IMR-90 (cell line): ENCODE results near the gene TTC27. TPM values are rescaled to one million over a fixed set of nuclear protein-coding genes. Genes with fewer than 3 reads are reported as not detected.

ENCODE experiments used
- ATAC-seq: fragments of 200-7000 bp; cut with Tn5 transposase; 2 replicates; pipeline ENCODE4 v1.9.1; 2020; ENCODE audit warnings: low read depth, mild to moderate bottlenecking, moderate library complexity
- BruUV-seq: library from RNA; stranded (reverse); fragments of 400-500 nt; replicated peaks from 2 replicates; lab custom pipeline; 2021; lab: Mats Ljungman, UMichigan
- CTCF ChIA-PET: fragments of 300-600 bp; formaldehyde crosslinking; extraction: SDS; loops from one replicate; lab custom pipeline; 2021; ENCODE audit warnings: antibody characterized with exemption; lab: Yijun Ruan, JAX
- POLR2A ChIA-PET: fragments of 300-600 bp; sonication (Branson Sonifier 250); formaldehyde crosslinking; loops from one replicate; lab custom pipeline; 2022; ENCODE audit warnings: antibody characterized with exemption; ENCODE audit not compliant: unreplicated experiment; lab: Charles Lee
- DNase-seq: peaks from one replicate; pipeline ENCODE4 v3.0.0; 2013
- H2AFZ ChIP-seq: replicated peaks from 2 replicates; pipeline ENCODE3; 2013; ENCODE audit warnings: low read length, mild to moderate bottlenecking; ENCODE audit not compliant: poor library complexity
- H2AK5ac ChIP-seq: 2 replicates; pipeline ENCODE4 v1.6.1; 2013; ENCODE audit warnings: low read depth, low read length, inconsistent platforms
- H2AK9ac ChIP-seq: replicated peaks from 2 replicates; pipeline ENCODE3; 2013; ENCODE audit warnings: mild to moderate bottlenecking, low read depth, low read length, moderate library complexity; ENCODE audit not compliant: poor library complexity
- H2BK120ac ChIP-seq: 2 replicates; pipeline ENCODE4 v1.6.1; 2013; ENCODE audit warnings: low read depth, low read length, inconsistent platforms
- H2BK15ac ChIP-seq: 3 replicates; pipeline ENCODE4 v1.6.1; 2013; ENCODE audit warnings: low read depth, low read length, inconsistent platforms
- H2BK20ac ChIP-seq: 2 replicates; pipeline ENCODE4 v1.6.1; 2013; ENCODE audit warnings: low read depth, mild to moderate bottlenecking, inconsistent platforms, low read length, moderate library complexity
- H2BK5ac ChIP-seq: 2 replicates; pipeline ENCODE4 v1.6.1; 2013; ENCODE audit warnings: mild to moderate bottlenecking, low read depth, low read length, inconsistent platforms; ENCODE audit not compliant: poor library complexity, severe bottlenecking
- H3K14ac ChIP-seq: replicated peaks from 2 replicates; pipeline ENCODE4 v1.6.1; 2013; ENCODE audit warnings: low read depth, low read length, inconsistent platforms
- H3K18ac ChIP-seq: 2 replicates; pipeline ENCODE4 v1.6.1; 2013; ENCODE audit warnings: low read depth, low read length, control low read depth
- H3K23ac ChIP-seq: 2 replicates; pipeline ENCODE4 v1.6.1; 2013; ENCODE audit warnings: low read depth, low read length, inconsistent platforms
- H3K27ac ChIP-seq: 2 replicates; pipeline ENCODE4 v1.5.1; 2013; ENCODE audit warnings: mild to moderate bottlenecking, control low read depth, low read length; ENCODE audit not compliant: insufficient read depth
- H3K27me3 ChIP-seq: 2 replicates; pipeline ENCODE4 v1.6.1; 2013; ENCODE audit warnings: low read length; ENCODE audit not compliant: control insufficient read depth, insufficient read depth
- H3K36me3 ChIP-seq: 2 replicates; pipeline ENCODE4 v1.6.1; 2013; ENCODE audit warnings: low read length, mixed read lengths; ENCODE audit not compliant: control insufficient read depth, insufficient read depth
- H3K4ac ChIP-seq: 2 replicates; pipeline ENCODE4 v1.6.1; 2013; ENCODE audit warnings: low read depth, low read length, inconsistent platforms
- H3K4me1 ChIP-seq: 2 replicates; pipeline ENCODE4 v1.6.1; 2013; ENCODE audit warnings: low read length, mixed read lengths; ENCODE audit not compliant: control insufficient read depth, insufficient read depth
- H3K4me2 ChIP-seq: 2 replicates; pipeline ENCODE4 v1.6.1; 2013; ENCODE audit warnings: low read depth, mild to moderate bottlenecking, control low read depth, low read length, moderate library complexity
- H3K4me3 ChIP-seq: 2 replicates; pipeline ENCODE4 v1.5.1; 2013; ENCODE audit warnings: low read depth, mild to moderate bottlenecking, control low read depth, low read length, moderate library complexity; ENCODE audit not compliant: insufficient read depth
- H3K56ac ChIP-seq: 2 replicates; pipeline ENCODE4 v1.6.1; 2013; ENCODE audit warnings: low read length, inconsistent platforms; ENCODE audit not compliant: insufficient read depth; ENCODE audit errors: extremely low read depth
- H3K79me1 ChIP-seq, 2 experiments: 2 replicates each; pipeline ENCODE4 v1.6.1; 2013; ENCODE audit warnings: low read length in 2 of 2, inconsistent platforms in 1 of 2, low read depth in 1 of 2
- H3K9ac ChIP-seq: 2 replicates; pipeline ENCODE4 v1.6.1; 2013; ENCODE audit warnings: low read depth, low read length, control low read depth
- H3K9me1 ChIP-seq: 2 replicates; pipeline ENCODE4 v1.6.1; 2013; ENCODE audit warnings: low read length, inconsistent platforms; ENCODE audit not compliant: insufficient read depth
- H3K9me3 ChIP-seq: 2 replicates; pipeline ENCODE4 v1.6.1; 2013; ENCODE audit warnings: low read length; ENCODE audit not compliant: control insufficient read depth, insufficient read depth
- H4K20me1 ChIP-seq: 2 replicates; pipeline ENCODE4 v1.6.1; 2013; ENCODE audit warnings: low read length, inconsistent platforms; ENCODE audit not compliant: insufficient read depth
- H4K5ac ChIP-seq: 2 replicates; pipeline ENCODE4 v1.6.1; 2013; ENCODE audit warnings: mild to moderate bottlenecking, low read depth, low read length, control low read depth
- H4K8ac ChIP-seq, 2 experiments: 2 replicates each; pipeline ENCODE4 v1.6.1; 2013; ENCODE audit warnings: low read depth in 2 of 2, low read length in 2 of 2, control low read depth in 1 of 2, inconsistent platforms in 1 of 2
- H4K91ac ChIP-seq: 2 replicates; pipeline ENCODE4 v1.6.1; 2013; ENCODE audit warnings: low read depth, low read length, inconsistent platforms; ENCODE audit not compliant: insufficient read depth
- BHLHE40 ChIP-seq: fragments of 150-350 bp; IDR thresholded peaks from 2 replicates; pipeline ENCODE4 v1.6.1; 2016; ENCODE audit warnings: mild to moderate bottlenecking, low read depth, low read length
- CHD1 ChIP-seq: IDR thresholded peaks from 2 replicates; pipeline ENCODE4 v1.6.1; 2012; ENCODE audit warnings: low read depth, low read length, improper control_type of control experiment
- CTCF ChIP-seq: conservative IDR thresholded peaks from 2 replicates; pipeline ENCODE4 v1.5.1; 2012; ENCODE audit warnings: mild to moderate bottlenecking, low read depth, low read length, improper control_type of control experiment
- ELK1 ChIP-seq: fragments of 150-350 bp; IDR thresholded peaks from 2 replicates; pipeline ENCODE4 v1.6.1; 2016; ENCODE audit warnings: low read depth, mild to moderate bottlenecking, low read length, moderate library complexity, borderline replicate concordance
- FOS ChIP-seq: fragments of 150-350 bp; IDR thresholded peaks from 2 replicates; pipeline ENCODE4 v1.6.1; 2016; ENCODE audit warnings: low read depth, low read length
- MAFK ChIP-seq: IDR thresholded peaks from 2 replicates; pipeline ENCODE4 v1.6.1; 2012; ENCODE audit warnings: low read depth, low read length, improper control_type of control experiment
- MAZ ChIP-seq: IDR thresholded peaks from 2 replicates; pipeline ENCODE4 v1.6.1; 2012; ENCODE audit warnings: low read depth, mild to moderate bottlenecking, low read length, improper control_type of control experiment, moderate library complexity, borderline replicate concordance
- MXI1 ChIP-seq: IDR thresholded peaks from 2 replicates; pipeline ENCODE4 v1.6.1; 2012; ENCODE audit warnings: low read depth, mild to moderate bottlenecking, low read length, moderate library complexity, borderline replicate concordance
- NFE2L2 ChIP-seq: fragments of 150-350 bp; IDR thresholded peaks from 2 replicates; pipeline ENCODE4 v1.6.1; 2016; ENCODE audit warnings: low read depth, mild to moderate bottlenecking, low read length
- POLR2A ChIP-seq: IDR thresholded peaks from 2 replicates; pipeline ENCODE4 v1.6.1; 2012; ENCODE audit warnings: mild to moderate bottlenecking, low read depth, low read length
- RAD21 ChIP-seq: IDR thresholded peaks from 2 replicates; pipeline ENCODE4 v1.6.1; 2012; ENCODE audit warnings: low read length, improper control_type of control experiment
- RCOR1 ChIP-seq: IDR thresholded peaks from 2 replicates; pipeline ENCODE4 v1.6.1; 2012; ENCODE audit warnings: mild to moderate bottlenecking, low read length, improper control_type of control experiment; ENCODE audit not compliant: insufficient replicate concordance
- RFX5 ChIP-seq: IDR thresholded peaks from 2 replicates; pipeline ENCODE4 v1.8.0; 2012; ENCODE audit warnings: low read depth, mild to moderate bottlenecking, low read length, moderate library complexity
- SMC3 ChIP-seq: fragments of 150-350 bp; IDR thresholded peaks from 2 replicates; pipeline ENCODE4 v1.6.1; 2016; ENCODE audit warnings: low read depth, mild to moderate bottlenecking, antibody characterized with exemption, low read length, moderate library complexity
- USF2 ChIP-seq: fragments of 150-350 bp; IDR thresholded peaks from 2 replicates; pipeline ENCODE4 v1.6.1; 2017; ENCODE audit warnings: mild to moderate bottlenecking, antibody characterized with exemption, low read length, low read depth
- WGBS, 2 experiments: methylation state at CpG; one replicate each; pipeline versions ENCODE4 v1.1.5 to v1.1.7; 2013; ENCODE audit warnings: missing lambda C conversion rate in 2 of 2; ENCODE audit not compliant: insufficient read length in 1 of 2; ENCODE audit errors: extremely low coverage in 2 of 2; 5-methylcytosine and 5-hydroxymethylcytosine counted together
- dilution Hi-C: fragments of 300-500 bp; cut with HindIII; formaldehyde crosslinking; loops from one replicate; pipeline ENCODE4 v1.14.3; 2018; ENCODE audit warnings: low sequenced_read_pairs; ENCODE audit not compliant: unreplicated experiment
- in situ Hi-C: fragments of 300-500 bp; cut with MboI; formaldehyde crosslinking; loops from 3 replicates; pipeline ENCODE4 v1.14.3; 2019; ENCODE audit warnings: low sequenced_read_pairs, inconsistent platforms, mixed read lengths
- intact Hi-C: fragments of 100-400 bp; cut with micrococcal nuclease; formaldehyde crosslinking; loops from 2 replicates; pipeline ENCODE4 v1.10.0; 2022
- polyA plus RNA-seq, 3 experiments: library from polyadenylated mRNA; depleted of rRNA; stranded (reverse); fragments of >200 nt; gene quantifications; 2 replicates each; pipeline ENCODE4 v1.2.3, GENCODE V29; 2012; ENCODE audit warnings: low replicate concordance in 1 of 3
- total RNA-seq: library from RNA; depleted of rRNA; stranded (reverse); fragments of >200 nt; gene quantifications from 2 replicates; pipeline ENCODE4 v1.2.3, GENCODE V29; 2012

The TTC27 gene
- total and polyA plus RNA-seq, 2 of the 4 experiments (the other 2 are of a cell fraction) = 12.7 to 30.5 TPM

GRCh38 chr2:32614084-32614483, 13.8 kb upstream of the TTC27 start:
- in situ Hi-C loops = no loop called here
- Histone ChIP-seq H3K18ac (no peak overlapping the region), H3K27ac (no peak overlapping the region), H3K9me3 (no peaks in the 10 kb centered on the region), H3K4ac (no peak overlapping the region), H2AFZ (no peak overlapping the region), H3K56ac (no peak overlapping the region), H3K14ac (no peak overlapping the region), H3K4me2 (no peak overlapping the region), H2AK9ac (no peak overlapping the region), H4K8ac (no peak overlapping the region), H2BK5ac (no peak overlapping the region), H3K9ac (no peak overlapping the region), H3K9me1 (peaks cover 3% of the 10 kb centered on the region; the same call in 1 of the 2 replicates), H2BK20ac (no peak overlapping the region), H4K91ac (no peak overlapping the region), H3K27me3 (no peaks in the 10 kb centered on the region), H2AK5ac (no peak overlapping the region), H4K5ac (no peak overlapping the region), H2BK120ac (no peak overlapping the region), H2BK15ac (no peak overlapping the region), H3K4me3 (no peak overlapping the region), H3K36me3 (peaks cover 40% of the 10 kb centered on the region), H3K79me1 (peaks cover 5 to 6% of the 10 kb centered on the region in 2 experiments; a peak in 2 of 4 replicates), H3K4me1 (no peaks in the 10 kb centered on the region), H3K23ac (no peak overlapping the region), H4K20me1 (no peaks in the 10 kb centered on the region)
- no peak for TF ChIP-seq CTCF
- no peak for TF ChIP-seq NFE2L2
- no peak for TF ChIP-seq USF2
- no peak for TF ChIP-seq MAFK
- TF ChIP-seq RFX5 = no peak
- TF ChIP-seq RCOR1 = no peak
- TF ChIP-seq CHD1 = no peak
- no peak for TF ChIP-seq RAD21
- TF ChIP-seq MAZ = no peak
- TF ChIP-seq SMC3 = no peak
- no peak for TF ChIP-seq BHLHE40
- TF ChIP-seq POLR2A = no peak
- no peak for TF ChIP-seq FOS
- TF ChIP-seq MXI1 = no peak
- no peak for TF ChIP-seq ELK1
- no peak for ATAC-seq
- intact Hi-C loops = no loop called here
- ChIA-PET POLR2A (no interaction called here), CTCF (no interaction called here)
- WGBS, 2 experiments = no CpG with 5 or more reads among the region's 1 CpG
- no TSS peak for BruUV-seq
- dilution Hi-C loops = no loop called here
- DNase-seq = no peak
